Gastrocnemius medialis (tissue), 4 donors: ENCODE measurements around the gene CCND1. TPM values are rescaled to one million over a fixed set of nuclear protein-coding genes. Genes with fewer than 3 reads are reported as not detected.

ENCODE experiments used
- ATAC-seq, 2 donors: fragments of 150-250 bp; one replicate each; pipeline ENCODE4 v1.9.1; 2016
- DNase-seq, 2 donors: peaks; one replicate each; pipeline ENCODE4 v3.0.0-alpha.2; 2019
- H3K27ac ChIP-seq, 4 donors: fragments of 200-600 bp; sonication (generic); 1 replicate in 1 of 4; 2 replicates in 3 of 4; pipeline ENCODE4 v1.5.1; 2016 to 2018; ENCODE audit warnings: mild to moderate bottlenecking in 2 of 4, moderate library complexity in 1 of 4
- H3K27me3 ChIP-seq, 3 donors: fragments of 200-600 bp; sonication (generic) in 2 of 3; 1 replicate in 1 of 3; 2 replicates in 2 of 3; pipeline versions ENCODE4 v1.5.1 to v1.6.0; 2016 to 2019; ENCODE audit warnings: mild to moderate bottlenecking in 1 of 3, moderate library complexity in 1 of 3
- H3K36me3 ChIP-seq, 2 donors: fragments of 200-600 bp; sonication (generic) in 1 of 2; one replicate each; pipeline ENCODE4 v1.5.1; 2017 to 2018
- H3K4me1 ChIP-seq, 2 donors: fragments of 200-600 bp; sonication (generic) in 1 of 2; one replicate each; pipeline ENCODE4 v1.5.1; 2016 to 2017; ENCODE audit warnings: mild to moderate bottlenecking in 2 of 2
- H3K4me3 ChIP-seq, 4 donors: fragments of 200-600 bp; sonication (generic) in 3 of 4; 1 replicate in 1 of 4; 2 replicates in 3 of 4; pipeline ENCODE4 v1.5.1; 2016 to 2019; ENCODE audit warnings: mild to moderate bottlenecking in 2 of 4
- H3K9me3 ChIP-seq, 3 donors: fragments of 200-600 bp; sonication (generic) in 2 of 3; 1 replicate in 1 of 3; 2 replicates in 2 of 3; pipeline ENCODE4 v1.5.1; 2016 to 2019
- CTCF ChIP-seq, 5 experiments: fragments of 450-650 bp in 3 of 5; fragments of 200-600 bp in 2 of 5; sonication (generic) in 2 of 5; IDR thresholded peaks in 4 of 5; conservative IDR thresholded peaks in 1 of 5; 1 replicate in 4 of 5; 2 replicates in 1 of 5; pipeline ENCODE4 v1.5.1; 2016 to 2019; ENCODE audit warnings: antibody characterized with exemption in 5 of 5, mild to moderate bottlenecking in 3 of 5, moderate library complexity in 3 of 5
- POLR2A ChIP-seq, 2 donors: fragments of 450-650 bp; IDR thresholded peaks; one replicate each; pipeline ENCODE4 v1.6.1; 2017; ENCODE audit warnings: antibody characterized with exemption in 2 of 2, mild to moderate bottlenecking in 2 of 2, moderate library complexity in 2 of 2
- in situ Hi-C, 4 donors: fragments of 200-750 bp; cut with MboI; loops; one replicate each; pipeline versions ENCODE4 v1.15.0 to v1.8.0; 2017; ENCODE audit warnings: low sequenced_read_pairs in 4 of 4
- intact Hi-C: fragments of 100-400 bp; cut with DNase I; formaldehyde crosslinking; loops from one replicate; pipeline ENCODE4 v1.15.1; 2023; ENCODE audit warnings: low total_unique reads
- total RNA-seq, 4 donors: library from RNA; depleted of rRNA; stranded (reverse); fragments of >200 nt; gene quantifications; one replicate each; pipeline versions ENCODE4 v1.1.0 to v1.2.3, GENCODE V29; 2016

The CCND1 gene
- total RNA-seq, 4 donors from 2014 or later = 1.3 to 4.6 (median 3.2) TPM

- H3K27me3 ChIP-seq = peaks cover 49 to 77% (median 68%) of the 10 kb centered on the region in 3 donors
- in situ Hi-C loops (loop anchor here in 3 of 4 donors (10.0 to 25.0 kb wide), 3 partner anchors 350 to 533 kb away; partner anchors contain the start of gene MYEOV (in 1 of the 3)), intact Hi-C loops (no loop called here)
- H3K36me3 ChIP-seq = no peaks in the 10 kb centered on the region
- ATAC-seq (no peak), DNase-seq (no peak)
- H3K27ac ChIP-seq = no peak overlapping the region
- TF ChIP-seq CTCF (IDR thresholded peaks at IDR 0.05 in 4 of 5, conservative IDR thresholded peaks at IDR 0.05 in 1 of 5) (no peak), POLR2A (IDR thresholded peaks at IDR 0.05) (no peak)
- peaks cover 35 to 60% of the 10 kb centered on the region in 2 donors for H3K4me1 ChIP-seq
- no peaks in the 10 kb centered on the region for H3K9me3 ChIP-seq
- H3K4me3 ChIP-seq = peak overlapping the region; percentile 41 to 52 (median 47)
Observed at GRCh38 chr11:69637198-69637940, 3.6 kb upstream of the CCND1 start.

- no peaks in the 10 kb centered on the region for H3K9me3 ChIP-seq
- H3K4me1 ChIP-seq = peaks cover 35 to 60% of the 10 kb centered on the region in 2 donors
- DNase-seq (no peak), ATAC-seq (no peak)
- intact Hi-C loops (no loop called here), in situ Hi-C loops (loop anchor here in 3 of 4 donors (10.0 to 25.0 kb wide), 3 partner anchors 351 to 533 kb away; partner anchors contain the start of gene MYEOV (in 1 of the 3))
- H3K4me3 ChIP-seq = peak overlapping the region; percentile 41 to 49 (median 47)
- peak overlapping the region in 1 of 4 donors; percentile 30 for H3K27ac ChIP-seq
- H3K27me3 ChIP-seq = peaks cover 52 to 81% (median 68%) of the 10 kb centered on the region in 3 donors
- no peaks in the 10 kb centered on the region for H3K36me3 ChIP-seq
- TF ChIP-seq CTCF (IDR thresholded peaks at IDR 0.05 in 4 of 5, conservative IDR thresholded peaks at IDR 0.05 in 1 of 5) (no peak), POLR2A (IDR thresholded peaks at IDR 0.05) (no peak)
Observed at GRCh38 chr11:69637941-69638871, 2.8 kb upstream of the CCND1 start.

GRCh38 chr11:69638941-69639681 is 1.8 kb upstream of the CCND1 start:
- intact Hi-C loops = no loop called here
- in situ Hi-C loops = loop anchor here in 3 of 4 donors (10.0 to 25.0 kb wide), 3 partner anchors 352 to 534 kb away; partner anchors contain the start of gene MYEOV (in 1 of the 3)
- TF ChIP-seq POLR2A (IDR thresholded peaks at IDR 0.05) (no peak), CTCF (IDR thresholded peaks at IDR 0.05 in 4 of 5, conservative IDR thresholded peaks at IDR 0.05 in 1 of 5) (no peak)
- Histone ChIP-seq H3K27ac (no peak overlapping the region), H3K9me3 (no peaks in the 10 kb centered on the region), H3K27me3 (peaks cover 53 to 87% (median 75%) of the 10 kb centered on the region in 3 donors), H3K4me3 (peak overlapping the region; percentile 41 to 49 (median 47)), H3K36me3 (no peaks in the 10 kb centered on the region), H3K4me1 (peaks cover 35 to 64% of the 10 kb centered on the region in 2 donors)
- DNase-seq = peak; percentile 63 to 67
- peak; percentile 46 to 48 for ATAC-seq

- TF ChIP-seq POLR2A (IDR thresholded peaks at IDR 0.05) (no peak), CTCF (IDR thresholded peaks at IDR 0.05 in 4 of 5, conservative IDR thresholded peaks at IDR 0.05 in 1 of 5) (no peak)
- Histone ChIP-seq H3K4me3 (peak overlapping the region in 2 of 4 donors; percentile 59 to 68), H3K27ac (no peak overlapping the region), H3K4me1 (peaks cover 35 to 64% of the 10 kb centered on the region in 2 donors), H3K27me3 (peaks cover 53 to 83% (median 80%) of the 10 kb centered on the region in 3 donors), H3K9me3 (no peaks in the 10 kb centered on the region), H3K36me3 (no peaks in the 10 kb centered on the region)
- no peak for DNase-seq
- in situ Hi-C loops (loop anchor here in 3 of 4 donors (10.0 to 25.0 kb wide), 3 partner anchors 353 to 535 kb away; partner anchors contain the start of gene MYEOV (in 1 of the 3)), intact Hi-C loops (loop anchor here (5.0 kb wide), 1 partner anchor 348 kb away; the partner anchor contains the start of gene MYEOV)
- ATAC-seq = no peak
Observed at GRCh38 chr11:69639831-69640230, 1.1 kb upstream of the CCND1 start.
